ENCODE data around the gene MYO5A.

GRCh38 chr15:52368402-52368801, 160.3 kb downstream of the MYO5A start:
- TF ChIP-seq CTCF (IDR thresholded peaks at IDR 0.05) (no peak), POLR2AphosphoS5 (IDR thresholded peaks at IDR 0.05) (no peak), POLR2A (IDR thresholded peaks at IDR 0.05; ENCODE audit: low read depth) (no peak)
